ENCODE results near the gene SPSB1. TPM values are rescaled to one million over a fixed set of nuclear protein-coding genes. Genes with fewer than 3 reads are reported as not detected.
A peak's percentile ranks its signal among the peaks of the same experiment; 100 is the strongest.

SPSB1 gene
- total RNA-seq, 6 experiments from 2014 or later = 5.9 to 10.4 (median 8.6) TPM

- Mint-ChIP-seq H3K36me3 (ENCODE audit: low read depth) (no peaks in the 10 kb centered on the region; the same call in 1 of the 2 replicates), H3K4me3 (peak overlapping the region; percentile 61), H3K4me1 (ENCODE audit: low read depth) (peaks cover 22% of the 10 kb centered on the region), H3K27ac (peak overlapping the region; percentile 84), H3K9me3 (no peaks in the 10 kb centered on the region), H3K27me3 (ENCODE audit: insufficient read depth) (peaks cover 5% of the 10 kb centered on the region; the same call in 1 of the 2 replicates)
- no peak for TF ChIP-seq CTCF (IDR thresholded peaks at IDR 0.05)
- DNase-seq = peak; percentile 69
Observed at GRCh38 chr1:9413071-9413876, 120.6 kb downstream of the SPSB1 start.

- H3K9me3 Mint-ChIP-seq = no peaks in the 10 kb centered on the region
- no peak for TF ChIP-seq CTCF (IDR thresholded peaks at IDR 0.05)
- H3K27ac Mint-ChIP-seq = peak overlapping the region; percentile 84
- peaks cover 5% of the 10 kb centered on the region; the same call in 1 of the 2 replicates for H3K27me3 Mint-ChIP-seq (ENCODE audit: insufficient read depth)
- H3K36me3 Mint-ChIP-seq (ENCODE audit: low read depth) = no peaks in the 10 kb centered on the region; the same call in 1 of the 2 replicates
- H3K4me3 Mint-ChIP-seq = peak overlapping the region; percentile 17; the same call in 1 of the 2 replicates
- peaks cover 22% of the 10 kb centered on the region for H3K4me1 Mint-ChIP-seq (ENCODE audit: low read depth)
- DNase-seq = peak; percentile 12
Observed at GRCh38 chr1:9413877-9414213, 121.2 kb downstream of the SPSB1 start.

GRCh38 chr1:9416506-9416905 lies 123.8 kb downstream of the SPSB1 start:
- H3K4me3 Mint-ChIP-seq = no peak overlapping the region
- no peaks in the 10 kb centered on the region for H3K9me3 Mint-ChIP-seq
- TF ChIP-seq CTCF (IDR thresholded peaks at IDR 0.05) = no peak

GRCh38 chr1:9416918-9417500 lies 124.3 kb downstream of the SPSB1 start:
- Mint-ChIP-seq H3K27ac (no peak overlapping the region), H3K27me3 (ENCODE audit: insufficient read depth) (peaks cover 7% of the 10 kb centered on the region; the same call in 1 of the 2 replicates)
- TF ChIP-seq CTCF (IDR thresholded peaks at IDR 0.05) = no peak

More at GRCh38 chr1:9416506-9416905, 123.8 kb downstream of the SPSB1 start:
- Mint-ChIP-seq H3K27ac (no peak overlapping the region), H3K4me1 (ENCODE audit: low read depth) (peaks cover 22% of the 10 kb centered on the region), H3K27me3 (ENCODE audit: insufficient read depth) (peaks cover 7% of the 10 kb centered on the region; the same call in 1 of the 2 replicates), H3K36me3 (ENCODE audit: low read depth) (no peaks in the 10 kb centered on the region)
- DNase-seq = no peak

GRCh38 chr1:9417695-9418094 lies 125.0 kb downstream of the SPSB1 start:
- Mint-ChIP-seq H3K27me3 (ENCODE audit: insufficient read depth) (peaks cover 10% of the 10 kb centered on the region; the same call in 1 of the 2 replicates), H3K9me3 (no peaks in the 10 kb centered on the region), H3K27ac (no peak overlapping the region), H3K36me3 (ENCODE audit: low read depth) (no peaks in the 10 kb centered on the region), H3K4me1 (ENCODE audit: low read depth) (peaks cover 18% of the 10 kb centered on the region), H3K4me3 (no peak overlapping the region)
- TF ChIP-seq CTCF (IDR thresholded peaks at IDR 0.05) = no peak
- DNase-seq = no peak

More at GRCh38 chr1:9416918-9417500, 124.3 kb downstream of the SPSB1 start:
- no peak for DNase-seq
- H3K4me1 Mint-ChIP-seq (ENCODE audit: low read depth) = peaks cover 22% of the 10 kb centered on the region
- no peaks in the 10 kb centered on the region for H3K36me3 Mint-ChIP-seq (ENCODE audit: low read depth)
- H3K4me3 Mint-ChIP-seq = no peak overlapping the region
- no peaks in the 10 kb centered on the region for H3K9me3 Mint-ChIP-seq

All from HFFc6 (cell line).